ENCODE results near the gene COX7A2L.

DNA sequence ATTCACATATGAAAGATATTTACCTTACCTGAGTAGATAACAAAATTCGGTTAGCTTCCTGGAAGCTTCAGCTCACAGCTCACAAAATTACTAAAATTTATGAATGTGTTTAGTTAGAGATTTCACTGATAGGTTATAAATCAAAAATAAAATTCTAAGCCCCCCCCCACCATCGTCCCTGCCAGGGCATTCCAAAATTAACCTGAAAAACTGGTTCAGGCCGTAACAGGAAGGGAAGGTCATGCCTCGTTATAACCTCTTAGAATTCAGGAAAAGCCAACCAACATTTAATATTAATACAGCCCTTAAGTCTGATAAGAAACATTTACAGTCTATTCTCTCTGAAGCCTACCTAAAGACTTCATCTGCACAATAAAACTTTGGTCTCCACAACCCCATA, 48.9 kb downstream of the COX7A2L start:
- no peak for TF ChIP-seq POLR2AphosphoS5 (IDR thresholded peaks at IDR 0.05; ENCODE audit: low read depth, low read length)
- TF ChIP-seq, protein P1, sequence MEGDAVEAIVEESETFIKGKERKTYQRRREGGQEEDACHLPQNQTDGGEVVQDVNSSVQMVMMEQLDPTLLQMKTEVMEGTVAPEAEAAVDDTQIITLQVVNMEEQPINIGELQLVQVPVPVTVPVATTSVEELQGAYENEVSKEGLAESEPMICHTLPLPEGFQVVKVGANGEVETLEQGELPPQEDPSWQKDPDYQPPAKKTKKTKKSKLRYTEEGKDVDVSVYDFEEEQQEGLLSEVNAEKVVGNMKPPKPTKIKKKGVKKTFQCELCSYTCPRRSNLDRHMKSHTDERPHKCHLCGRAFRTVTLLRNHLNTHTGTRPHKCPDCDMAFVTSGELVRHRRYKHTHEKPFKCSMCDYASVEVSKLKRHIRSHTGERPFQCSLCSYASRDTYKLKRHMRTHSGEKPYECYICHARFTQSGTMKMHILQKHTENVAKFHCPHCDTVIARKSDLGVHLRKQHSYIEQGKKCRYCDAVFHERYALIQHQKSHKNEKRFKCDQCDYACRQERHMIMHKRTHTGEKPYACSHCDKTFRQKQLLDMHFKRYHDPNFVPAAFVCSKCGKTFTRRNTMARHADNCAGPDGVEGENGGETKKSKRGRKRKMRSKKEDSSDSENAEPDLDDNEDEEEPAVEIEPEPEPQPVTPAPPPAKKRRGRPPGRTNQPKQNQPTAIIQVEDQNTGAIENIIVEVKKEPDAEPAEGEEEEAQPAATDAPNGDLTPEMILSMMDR (IDR thresholded peaks at IDR 0.05) = no peak
- TF ChIP-seq SIN3A (IDR thresholded peaks at IDR 0.05; ENCODE audit: borderline replicate concordance, insufficient read depth, low read depth, low read length) = no peak
- TF ChIP-seq, protein P2, sequence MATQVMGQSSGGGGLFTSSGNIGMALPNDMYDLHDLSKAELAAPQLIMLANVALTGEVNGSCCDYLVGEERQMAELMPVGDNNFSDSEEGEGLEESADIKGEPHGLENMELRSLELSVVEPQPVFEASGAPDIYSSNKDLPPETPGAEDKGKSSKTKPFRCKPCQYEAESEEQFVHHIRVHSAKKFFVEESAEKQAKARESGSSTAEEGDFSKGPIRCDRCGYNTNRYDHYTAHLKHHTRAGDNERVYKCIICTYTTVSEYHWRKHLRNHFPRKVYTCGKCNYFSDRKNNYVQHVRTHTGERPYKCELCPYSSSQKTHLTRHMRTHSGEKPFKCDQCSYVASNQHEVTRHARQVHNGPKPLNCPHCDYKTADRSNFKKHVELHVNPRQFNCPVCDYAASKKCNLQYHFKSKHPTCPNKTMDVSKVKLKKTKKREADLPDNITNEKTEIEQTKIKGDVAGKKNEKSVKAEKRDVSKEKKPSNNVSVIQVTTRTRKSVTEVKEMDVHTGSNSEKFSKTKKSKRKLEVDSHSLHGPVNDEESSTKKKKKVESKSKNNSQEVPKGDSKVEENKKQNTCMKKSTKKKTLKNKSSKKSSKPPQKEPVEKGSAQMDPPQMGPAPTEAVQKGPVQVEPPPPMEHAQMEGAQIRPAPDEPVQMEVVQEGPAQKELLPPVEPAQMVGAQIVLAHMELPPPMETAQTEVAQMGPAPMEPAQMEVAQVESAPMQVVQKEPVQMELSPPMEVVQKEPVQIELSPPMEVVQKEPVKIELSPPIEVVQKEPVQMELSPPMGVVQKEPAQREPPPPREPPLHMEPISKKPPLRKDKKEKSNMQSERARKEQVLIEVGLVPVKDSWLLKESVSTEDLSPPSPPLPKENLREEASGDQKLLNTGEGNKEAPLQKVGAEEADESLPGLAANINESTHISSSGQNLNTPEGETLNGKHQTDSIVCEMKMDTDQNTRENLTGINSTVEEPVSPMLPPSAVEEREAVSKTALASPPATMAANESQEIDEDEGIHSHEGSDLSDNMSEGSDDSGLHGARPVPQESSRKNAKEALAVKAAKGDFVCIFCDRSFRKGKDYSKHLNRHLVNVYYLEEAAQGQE (IDR thresholded peaks at IDR 0.05; ENCODE audit: insufficient read depth in 1 of 2, low read depth in 2 of 2, low read length in 1 of 2) = no peak

Data from Panc1 (cell line).